Measurements from ENCODE around the gene RTKN2. TPM values are rescaled to one million over a fixed set of nuclear protein-coding genes. Genes with fewer than 3 reads are reported as not detected.

Gene RTKN2
- total RNA-seq, 2 donors from 2014 or later, result 11.5 to 19.1 TPM

- H3K9me3 Mint-ChIP-seq, result no peaks in the 10 kb centered on the region
- H3K4me3 ChIP-seq (ENCODE audit: low read length), result no peak overlapping the region
- no peak for TF ChIP-seq CTCF (conservative IDR thresholded peaks at IDR 0.05)
- H3K27ac Mint-ChIP-seq, result no peak overlapping the region
- no peaks in the 10 kb centered on the region for H3K36me3 Mint-ChIP-seq (ENCODE audit: low read depth)
- no peak overlapping the region for H3K4me3 Mint-ChIP-seq
- no peaks in the 10 kb centered on the region for H3K9me3 ChIP-seq (ENCODE audit: control insufficient read depth, low read length)
- no peak overlapping the region for H3K27ac ChIP-seq (ENCODE audit: low read depth, low read length)
- H3K27me3 Mint-ChIP-seq (ENCODE audit: insufficient read depth), result peaks cover 1% of the 10 kb centered on the region
- H3K36me3 ChIP-seq (ENCODE audit: control insufficient read depth, insufficient read depth, low read length), result no peaks in the 10 kb centered on the region
- no peaks in the 10 kb centered on the region for H3K4me1 ChIP-seq (ENCODE audit: control insufficient read depth, insufficient read depth, low read length)
- peaks cover 3% of the 10 kb centered on the region for H3K4me1 Mint-ChIP-seq
- no peaks in the 10 kb centered on the region for H3K27me3 ChIP-seq (ENCODE audit: control insufficient read depth, insufficient read depth, low read length, poor library complexity, severe bottlenecking)
- no peak for DNase-seq
- 89% methylated on average over 2 of the region's 2 CpGs; no CpG with 5 or more reads in 1 of the 2 experiments for WGBS, 2 experiments (ENCODE audit: insufficient coverage in 1 of 2, insufficient read length in 1 of 2)
- H3K9ac ChIP-seq (ENCODE audit: extremely low read depth, low read length, poor library complexity, severe bottlenecking), result no peak overlapping the region
These were observed 40.6 kb upstream of the RTKN2 start for GRCh38 chr10:62309254-62309653.

GRCh38 chr10:62308101-62308500 lies 39.5 kb upstream of the RTKN2 start:
- H3K27ac Mint-ChIP-seq, result no peak overlapping the region

GRCh38 chr10:62307635-62308034 lies 39.0 kb upstream of the RTKN2 start:
- WGBS, 2 experiments (ENCODE audit: insufficient coverage in 1 of 2, insufficient read length in 1 of 2), result 44 to 50% methylated on average over 2 to 4 of the region's 4 CpGs
- Mint-ChIP-seq H3K9me3 (no peaks in the 10 kb centered on the region), H3K27me3 (ENCODE audit: insufficient read depth) (peaks cover 1% of the 10 kb centered on the region), H3K4me3 (no peak overlapping the region), H3K36me3 (ENCODE audit: low read depth) (no peaks in the 10 kb centered on the region), H3K27ac (no peak overlapping the region), H3K4me1 (peaks cover 6% of the 10 kb centered on the region)
- H3K27me3 ChIP-seq (ENCODE audit: control insufficient read depth, insufficient read depth, low read length, poor library complexity, severe bottlenecking), result no peaks in the 10 kb centered on the region
- no peaks in the 10 kb centered on the region for H3K36me3 ChIP-seq (ENCODE audit: control insufficient read depth, insufficient read depth, low read length)
- H3K4me3 ChIP-seq (ENCODE audit: low read length), result no peak overlapping the region
- H3K9me3 ChIP-seq (ENCODE audit: control insufficient read depth, low read length), result no peaks in the 10 kb centered on the region
- no peaks in the 10 kb centered on the region for H3K4me1 ChIP-seq (ENCODE audit: control insufficient read depth, insufficient read depth, low read length)
- no peak overlapping the region for H3K27ac ChIP-seq (ENCODE audit: low read depth, low read length)
- H3K9ac ChIP-seq (ENCODE audit: extremely low read depth, low read length, poor library complexity, severe bottlenecking), result no peak overlapping the region
- DNase-seq, result no peak
- TF ChIP-seq CTCF (conservative IDR thresholded peaks at IDR 0.05), result no peak

More at GRCh38 chr10:62308101-62308500, 39.5 kb upstream of the RTKN2 start:
- H3K4me1 ChIP-seq (ENCODE audit: control insufficient read depth, insufficient read depth, low read length), result no peaks in the 10 kb centered on the region
- TF ChIP-seq CTCF (conservative IDR thresholded peaks at IDR 0.05), result no peak
- H3K27ac ChIP-seq (ENCODE audit: low read depth, low read length), result no peak overlapping the region
- H3K4me3 Mint-ChIP-seq, result no peak overlapping the region
- H3K27me3 ChIP-seq (ENCODE audit: control insufficient read depth, insufficient read depth, low read length, poor library complexity, severe bottlenecking), result no peaks in the 10 kb centered on the region
- H3K36me3 ChIP-seq (ENCODE audit: control insufficient read depth, insufficient read depth, low read length), result no peaks in the 10 kb centered on the region
- no peaks in the 10 kb centered on the region for H3K36me3 Mint-ChIP-seq (ENCODE audit: low read depth)
- peaks cover 3% of the 10 kb centered on the region for H3K4me1 Mint-ChIP-seq
- no peaks in the 10 kb centered on the region for H3K9me3 Mint-ChIP-seq
- no peak for DNase-seq
- H3K9ac ChIP-seq (ENCODE audit: extremely low read depth, low read length, poor library complexity, severe bottlenecking), result no peak overlapping the region
- peaks cover 1% of the 10 kb centered on the region for H3K27me3 Mint-ChIP-seq (ENCODE audit: insufficient read depth)
- no peak overlapping the region for H3K4me3 ChIP-seq (ENCODE audit: low read length)
- H3K9me3 ChIP-seq (ENCODE audit: control insufficient read depth, low read length), result no peaks in the 10 kb centered on the region
